ENCODE data around the gene LMNTD2.

DNA sequence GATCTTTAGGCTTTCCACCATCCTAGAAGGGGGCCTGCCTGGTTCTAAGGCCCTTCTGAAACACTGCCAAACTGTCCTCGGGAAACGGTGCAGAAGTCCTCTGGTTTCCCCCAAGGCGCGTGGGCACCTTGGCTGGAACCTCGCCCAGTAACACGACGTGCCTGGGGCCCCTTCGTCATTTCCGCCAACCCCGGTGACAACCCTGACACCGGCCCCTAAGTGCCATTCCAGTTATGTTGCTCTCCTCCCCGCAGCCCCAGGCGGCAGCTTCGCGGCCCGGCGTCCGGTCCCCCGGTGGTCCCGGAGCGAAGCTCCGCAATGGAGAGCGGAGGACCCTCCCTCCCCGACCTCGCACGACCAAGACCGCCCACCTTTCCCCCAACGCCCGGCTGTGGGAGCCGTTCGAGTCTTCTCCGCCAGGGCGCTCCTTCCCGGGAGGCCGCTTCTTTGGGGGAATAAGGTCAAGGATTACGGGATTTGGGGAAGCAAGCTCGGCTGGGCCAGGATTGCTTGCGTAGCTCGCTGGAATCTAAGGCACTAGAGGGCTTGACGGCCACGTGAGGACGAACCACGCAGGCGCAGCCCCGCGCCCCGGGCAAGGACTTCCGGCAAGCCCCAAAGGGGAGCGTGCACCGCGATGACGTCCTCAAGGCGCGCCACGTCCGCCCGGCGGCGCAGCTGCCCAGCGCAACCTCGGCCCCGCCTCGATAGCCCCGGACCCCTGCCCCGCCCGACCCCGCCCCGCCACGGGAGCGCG, 54.1 kb downstream of the LMNTD2 start:
- TF ChIP-seq, protein P1, sequence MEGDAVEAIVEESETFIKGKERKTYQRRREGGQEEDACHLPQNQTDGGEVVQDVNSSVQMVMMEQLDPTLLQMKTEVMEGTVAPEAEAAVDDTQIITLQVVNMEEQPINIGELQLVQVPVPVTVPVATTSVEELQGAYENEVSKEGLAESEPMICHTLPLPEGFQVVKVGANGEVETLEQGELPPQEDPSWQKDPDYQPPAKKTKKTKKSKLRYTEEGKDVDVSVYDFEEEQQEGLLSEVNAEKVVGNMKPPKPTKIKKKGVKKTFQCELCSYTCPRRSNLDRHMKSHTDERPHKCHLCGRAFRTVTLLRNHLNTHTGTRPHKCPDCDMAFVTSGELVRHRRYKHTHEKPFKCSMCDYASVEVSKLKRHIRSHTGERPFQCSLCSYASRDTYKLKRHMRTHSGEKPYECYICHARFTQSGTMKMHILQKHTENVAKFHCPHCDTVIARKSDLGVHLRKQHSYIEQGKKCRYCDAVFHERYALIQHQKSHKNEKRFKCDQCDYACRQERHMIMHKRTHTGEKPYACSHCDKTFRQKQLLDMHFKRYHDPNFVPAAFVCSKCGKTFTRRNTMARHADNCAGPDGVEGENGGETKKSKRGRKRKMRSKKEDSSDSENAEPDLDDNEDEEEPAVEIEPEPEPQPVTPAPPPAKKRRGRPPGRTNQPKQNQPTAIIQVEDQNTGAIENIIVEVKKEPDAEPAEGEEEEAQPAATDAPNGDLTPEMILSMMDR (IDR thresholded peaks at IDR 0.05) = peak in 1 of 4 experiments; percentile 7
- peak; percentile 48 to 68 for TF ChIP-seq POLR2A (IDR thresholded peaks at IDR 0.05)

Data from uterus (tissue), 2 donors.